ENCODE measurements around the gene DMRTA2.

DMRTA2 gene

DNA sequence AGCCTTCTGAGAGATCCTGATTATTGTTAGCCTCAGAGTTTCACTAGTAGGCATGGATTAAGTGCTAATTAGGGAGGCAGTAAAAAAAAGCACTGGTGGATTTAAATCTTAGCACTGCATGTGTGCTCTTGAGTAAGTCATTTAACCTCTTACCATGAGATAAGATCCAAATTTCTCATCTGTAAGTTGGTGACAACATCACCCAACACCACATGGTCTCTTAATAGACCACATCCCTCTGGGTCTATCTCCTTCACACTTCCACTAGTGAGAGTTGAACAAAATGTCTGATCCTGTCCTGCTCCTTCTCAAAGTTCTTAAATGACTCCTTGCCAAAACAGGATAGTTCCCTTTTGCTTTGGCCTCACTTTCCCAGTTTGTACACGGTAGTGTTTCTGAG lies 29.5 kb upstream of the DMRTA2 start:
- no peak overlapping the region for H2AFZ ChIP-seq (ENCODE audit: low read depth, low read length, severe bottlenecking)
- no peaks in the 10 kb centered on the region for H3K9me3 ChIP-seq (ENCODE audit: insufficient read depth, low read length)
- H3F3A ChIP-seq (ENCODE audit: insufficient read depth): no peaks in the 10 kb centered on the region
- no peak overlapping the region for H3K27ac ChIP-seq (ENCODE audit: low read depth, low read length)
- no peak overlapping the region for H3K9ac ChIP-seq (ENCODE audit: low read length)
- H3K36me3 ChIP-seq (ENCODE audit: low read length): no peaks in the 10 kb centered on the region
- no peaks in the 10 kb centered on the region for H3K9me2 ChIP-seq (replicated peaks; ENCODE audit: insufficient read depth, low read length)
- no peaks in the 10 kb centered on the region for H3K27me3 ChIP-seq (ENCODE audit: low read length)
- TF ChIP-seq, protein P1, sequence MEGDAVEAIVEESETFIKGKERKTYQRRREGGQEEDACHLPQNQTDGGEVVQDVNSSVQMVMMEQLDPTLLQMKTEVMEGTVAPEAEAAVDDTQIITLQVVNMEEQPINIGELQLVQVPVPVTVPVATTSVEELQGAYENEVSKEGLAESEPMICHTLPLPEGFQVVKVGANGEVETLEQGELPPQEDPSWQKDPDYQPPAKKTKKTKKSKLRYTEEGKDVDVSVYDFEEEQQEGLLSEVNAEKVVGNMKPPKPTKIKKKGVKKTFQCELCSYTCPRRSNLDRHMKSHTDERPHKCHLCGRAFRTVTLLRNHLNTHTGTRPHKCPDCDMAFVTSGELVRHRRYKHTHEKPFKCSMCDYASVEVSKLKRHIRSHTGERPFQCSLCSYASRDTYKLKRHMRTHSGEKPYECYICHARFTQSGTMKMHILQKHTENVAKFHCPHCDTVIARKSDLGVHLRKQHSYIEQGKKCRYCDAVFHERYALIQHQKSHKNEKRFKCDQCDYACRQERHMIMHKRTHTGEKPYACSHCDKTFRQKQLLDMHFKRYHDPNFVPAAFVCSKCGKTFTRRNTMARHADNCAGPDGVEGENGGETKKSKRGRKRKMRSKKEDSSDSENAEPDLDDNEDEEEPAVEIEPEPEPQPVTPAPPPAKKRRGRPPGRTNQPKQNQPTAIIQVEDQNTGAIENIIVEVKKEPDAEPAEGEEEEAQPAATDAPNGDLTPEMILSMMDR (IDR thresholded peaks at IDR 0.05; ENCODE audit: insufficient read depth, low read length, poor library complexity, severe bottlenecking): no peak
- TF ChIP-seq EZH2phosphoT487 (conservative IDR thresholded peaks at IDR 0.05; ENCODE audit: low read length): no peak
- H3K79me2 ChIP-seq (ENCODE audit: insufficient read depth, low read length): no peaks in the 10 kb centered on the region
- no peak overlapping the region for H3K4me3 ChIP-seq (ENCODE audit: insufficient read depth, low read length, poor library complexity, severe bottlenecking)
- no peaks in the 10 kb centered on the region for H4K20me1 ChIP-seq (ENCODE audit: low read depth, low read length)
- H3K4me2 ChIP-seq (ENCODE audit: low read depth, low read length, poor library complexity, severe bottlenecking): no peak overlapping the region

DNA sequence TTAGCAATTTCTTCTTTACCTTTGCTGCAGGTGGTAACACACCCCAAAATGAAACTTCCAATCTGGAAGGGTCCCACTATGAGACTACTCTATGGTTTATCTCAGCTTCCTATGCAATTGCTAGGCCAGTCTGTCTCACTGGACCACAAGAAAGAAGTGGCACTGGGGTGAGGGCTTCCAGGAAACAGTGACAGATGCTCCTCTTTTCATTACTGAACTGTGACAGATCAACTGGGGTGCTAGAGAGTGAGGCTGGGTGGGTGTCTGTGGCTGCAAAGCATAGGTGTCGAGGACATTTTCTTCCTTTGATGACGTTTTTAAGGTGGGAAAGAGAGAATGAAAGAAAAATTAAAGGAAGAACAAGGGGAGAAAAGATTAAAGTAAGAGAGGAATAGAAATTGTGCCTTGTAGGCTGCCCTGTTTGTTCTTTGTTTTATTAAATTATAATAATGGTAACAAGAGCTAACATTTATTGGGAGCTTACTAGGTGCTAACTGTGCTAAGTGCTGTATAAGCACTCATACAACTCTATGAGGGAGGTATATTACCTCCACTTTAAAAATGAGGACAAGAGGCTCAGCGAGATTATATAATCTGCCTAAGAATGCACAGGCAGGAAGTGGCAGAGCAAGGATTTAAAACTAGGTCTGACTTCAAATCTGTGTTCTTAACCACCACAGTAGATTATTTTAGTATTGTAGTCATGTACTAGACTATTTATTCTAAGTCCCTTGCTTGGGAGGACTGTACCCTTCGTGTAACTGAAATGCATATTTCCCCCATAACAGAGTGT lies 27.8 kb upstream of the DMRTA2 start:
- no peaks in the 10 kb centered on the region for H3F3A ChIP-seq (ENCODE audit: insufficient read depth)
- TF ChIP-seq, protein P1 (IDR thresholded peaks at IDR 0.05; ENCODE audit: insufficient read depth, low read length, poor library complexity, severe bottlenecking): no peak
- no peak for TF ChIP-seq EZH2phosphoT487 (conservative IDR thresholded peaks at IDR 0.05; ENCODE audit: low read length)

DNA sequence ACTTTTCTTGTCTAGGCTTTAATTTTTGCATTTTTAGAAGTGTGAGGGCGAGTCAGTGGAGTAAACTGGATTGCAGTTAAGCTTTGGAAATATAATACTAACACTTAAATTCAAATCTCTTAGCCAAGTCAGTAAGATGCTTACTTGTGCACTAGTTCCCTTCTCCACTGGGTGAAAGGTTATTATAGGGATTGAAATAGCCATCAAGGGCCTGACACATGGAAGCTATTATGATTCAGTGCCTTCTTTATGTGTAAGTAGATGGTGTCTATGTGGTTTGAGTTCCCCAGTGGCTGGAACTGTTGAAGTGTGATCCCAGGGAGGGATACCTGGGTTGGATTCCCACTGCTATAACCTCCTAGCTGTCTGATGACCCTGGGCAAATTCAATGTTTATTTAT lies 24.7 kb upstream of the DMRTA2 start:
- H3F3A ChIP-seq (ENCODE audit: insufficient read depth): no peaks in the 10 kb centered on the region
- no peaks in the 10 kb centered on the region for H3K36me3 ChIP-seq (ENCODE audit: low read length)
- H3K9me2 ChIP-seq (replicated peaks; ENCODE audit: insufficient read depth, low read length): no peaks in the 10 kb centered on the region
- no peak for TF ChIP-seq EZH2phosphoT487 (conservative IDR thresholded peaks at IDR 0.05; ENCODE audit: low read length)
- TF ChIP-seq, protein P1 (IDR thresholded peaks at IDR 0.05; ENCODE audit: insufficient read depth, low read length, poor library complexity, severe bottlenecking): no peak
- no peak overlapping the region for H3K27ac ChIP-seq (ENCODE audit: low read depth, low read length)
- no peaks in the 10 kb centered on the region for H3K27me3 ChIP-seq (ENCODE audit: low read length)
- no peak overlapping the region for H3K4me2 ChIP-seq (ENCODE audit: low read depth, low read length, poor library complexity, severe bottlenecking)
- H3K9me3 ChIP-seq (ENCODE audit: insufficient read depth, low read length): no peaks in the 10 kb centered on the region
- no peak overlapping the region for H2AFZ ChIP-seq (ENCODE audit: low read depth, low read length, severe bottlenecking)
- no peak overlapping the region for H3K9ac ChIP-seq (ENCODE audit: low read length)
- H4K20me1 ChIP-seq (ENCODE audit: low read depth, low read length): no peaks in the 10 kb centered on the region
- no peaks in the 10 kb centered on the region for H3K79me2 ChIP-seq (ENCODE audit: insufficient read depth, low read length)
- H3K4me3 ChIP-seq (ENCODE audit: insufficient read depth, low read length, poor library complexity, severe bottlenecking): no peak overlapping the region

More for the DNA sequence above, 27.8 kb upstream of the DMRTA2 start:
- H3K4me2 ChIP-seq (ENCODE audit: low read depth, low read length, poor library complexity, severe bottlenecking): no peak overlapping the region
- no peak overlapping the region for H3K9ac ChIP-seq (ENCODE audit: low read length)
- H2AFZ ChIP-seq (ENCODE audit: low read depth, low read length, severe bottlenecking): no peak overlapping the region
- H3K4me3 ChIP-seq (ENCODE audit: insufficient read depth, low read length, poor library complexity, severe bottlenecking): no peak overlapping the region
- H3K79me2 ChIP-seq (ENCODE audit: insufficient read depth, low read length): no peaks in the 10 kb centered on the region
- no peaks in the 10 kb centered on the region for H3K9me2 ChIP-seq (replicated peaks; ENCODE audit: insufficient read depth, low read length)
- no peaks in the 10 kb centered on the region for H3K36me3 ChIP-seq (ENCODE audit: low read length)
- no peak overlapping the region for H3K27ac ChIP-seq (ENCODE audit: low read depth, low read length)
- H4K20me1 ChIP-seq (ENCODE audit: low read depth, low read length): no peaks in the 10 kb centered on the region
- H3K27me3 ChIP-seq (ENCODE audit: low read length): no peaks in the 10 kb centered on the region
- H3K9me3 ChIP-seq (ENCODE audit: insufficient read depth, low read length): no peaks in the 10 kb centered on the region

Measured in SU-DHL-6 (cell line).